Lower leg skin (tissue), 3 donors: ENCODE measurements around the gene KRTAP5-4.

Experiments
- CTCF ChIP-seq, 3 donors: fragments of 450-650 bp; IDR thresholded peaks; one replicate each; pipeline ENCODE4 v1.5.1; 2016; ENCODE audit warnings: antibody characterized with exemption in 3 of 3, mild to moderate bottlenecking in 3 of 3, moderate library complexity in 2 of 3
- POLR2A ChIP-seq, 2 donors: fragments of 450-650 bp; IDR thresholded peaks; one replicate each; pipeline ENCODE4 v1.6.1; 2016 to 2017; ENCODE audit warnings: antibody characterized with exemption in 2 of 2, mild to moderate bottlenecking in 1 of 2, moderate library complexity in 1 of 2

- TF ChIP-seq CTCF (IDR thresholded peaks at IDR 0.05) = no peak
- TF ChIP-seq POLR2A (IDR thresholded peaks at IDR 0.05) = no peak
Measured at GRCh38 chr11:1603629-1604028, 18.3 kb downstream of the KRTAP5-4 start.
